ENCODE measurements around the gene SLC12A7. TPM values are rescaled to one million over a fixed set of nuclear protein-coding genes. Genes with fewer than 3 reads are reported as not detected.

SLC12A7 gene
- total RNA-seq, 1 experiment from 2014 or later = 12.0 TPM

DNA sequence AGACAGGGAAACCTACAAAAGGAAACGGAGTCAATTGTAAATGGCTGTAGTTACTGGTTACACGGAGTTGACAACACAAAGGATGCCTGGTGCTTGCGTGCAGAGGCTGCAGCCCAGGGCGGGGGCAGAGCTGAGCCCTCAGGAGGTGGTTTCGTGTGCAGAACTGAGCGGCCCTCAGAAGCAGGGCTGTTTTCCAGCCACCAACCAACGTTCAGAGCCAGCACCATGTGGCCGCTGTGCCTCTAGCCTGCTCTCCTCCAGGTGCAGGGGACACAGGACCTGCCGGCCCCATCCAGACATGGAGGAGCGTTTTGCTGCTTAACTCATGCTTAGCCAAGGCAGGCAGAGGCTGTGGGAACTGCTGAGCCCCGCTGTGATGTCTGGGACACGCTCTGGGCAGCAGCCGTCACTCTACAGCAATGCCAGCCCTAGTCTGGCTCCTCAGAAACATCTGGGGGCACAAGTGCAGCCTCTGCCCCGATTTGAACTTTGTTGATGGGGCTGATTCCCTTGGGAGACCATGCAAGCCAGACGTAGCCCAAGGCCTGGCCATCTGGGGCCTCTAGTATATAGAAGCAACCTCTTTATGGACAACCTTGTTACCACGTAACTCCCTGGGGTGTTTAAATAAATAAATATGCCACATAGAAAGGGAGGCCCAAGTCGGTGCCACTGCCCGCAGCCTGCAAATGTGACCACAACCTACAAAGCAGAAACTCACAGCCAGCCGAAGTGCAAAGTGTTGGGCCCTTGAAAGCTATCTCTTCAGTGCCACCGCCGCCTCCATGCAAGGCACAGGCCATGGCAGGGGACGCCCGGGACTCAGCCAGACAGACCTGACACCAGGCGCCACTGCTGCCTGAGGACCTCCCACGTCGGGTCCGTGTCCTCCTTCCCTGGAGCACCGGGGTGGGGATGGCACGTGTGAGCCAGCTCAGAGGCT, 61.2 kb downstream of the SLC12A7 start:
- Histone ChIP-seq H3K4me3 (no peak overlapping the region), H3K9me3 (replicated peaks) (no peaks in the 10 kb centered on the region), H3K27ac (no peak overlapping the region), H3K36me3 (no peaks in the 10 kb centered on the region), H3K27me3 (no peaks in the 10 kb centered on the region), H3K4me1 (no peaks in the 10 kb centered on the region)
- DNase-seq = no peak

- DNase-seq = no peak
- Histone ChIP-seq H3K4me3 (no peak overlapping the region), H3K27me3 (no peaks in the 10 kb centered on the region), H3K27ac (no peak overlapping the region), H3K4me1 (no peaks in the 10 kb centered on the region), H3K9me3 (replicated peaks) (no peaks in the 10 kb centered on the region), H3K36me3 (no peaks in the 10 kb centered on the region)
These were observed 62.7 kb downstream of the SLC12A7 start for GRCh38 chr5:1048861-1049838.

GRCh38 chr5:1048162-1048721, 63.6 kb downstream of the SLC12A7 start:
- no peak for DNase-seq
- no peak overlapping the region for H3K27ac ChIP-seq
- no peaks in the 10 kb centered on the region for H3K36me3 ChIP-seq
- no peak overlapping the region for H3K4me3 ChIP-seq
- no peaks in the 10 kb centered on the region for H3K27me3 ChIP-seq
- no peaks in the 10 kb centered on the region for H3K9me3 ChIP-seq (replicated peaks)
- no peaks in the 10 kb centered on the region for H3K4me1 ChIP-seq

DNA sequence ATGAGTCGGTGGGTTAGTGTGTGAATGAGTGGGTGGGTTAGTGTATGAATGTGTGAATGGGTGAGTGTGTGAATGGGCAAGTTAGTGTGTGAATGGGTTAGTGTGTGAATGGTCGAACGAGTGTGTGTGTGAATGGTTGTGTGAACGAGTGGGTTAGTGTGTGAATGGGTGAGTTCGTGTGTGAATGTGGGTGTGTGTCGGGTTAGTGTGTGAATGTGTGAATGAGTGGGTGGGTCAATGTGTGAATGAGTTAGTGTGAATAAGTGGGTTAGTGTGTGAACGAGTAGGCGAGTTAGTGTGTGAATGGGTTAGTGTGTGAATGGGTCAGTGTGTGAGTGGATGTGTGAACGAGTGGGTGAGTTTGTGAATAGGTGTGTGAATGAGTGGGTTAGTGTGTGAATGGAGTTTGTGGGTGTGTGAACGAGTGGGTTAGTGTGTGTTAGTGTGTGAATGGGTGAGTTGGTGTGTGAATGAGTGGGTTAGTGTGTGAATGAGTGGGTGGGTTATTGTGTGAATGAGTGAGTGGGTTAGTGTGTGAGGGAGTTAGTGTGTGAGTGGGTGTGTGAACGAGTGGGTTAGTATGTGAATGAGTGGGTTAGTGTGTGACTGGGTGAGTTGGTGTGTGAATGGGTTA, 64.4 kb downstream of the SLC12A7 start:
- no peaks in the 10 kb centered on the region for H3K4me1 ChIP-seq
- H3K36me3 ChIP-seq = no peaks in the 10 kb centered on the region
- H3K27ac ChIP-seq = no peak overlapping the region
- no peak for DNase-seq
- H3K4me3 ChIP-seq = no peak overlapping the region
- H3K9me3 ChIP-seq (replicated peaks) = no peaks in the 10 kb centered on the region
- H3K27me3 ChIP-seq = no peaks in the 10 kb centered on the region

DNA sequence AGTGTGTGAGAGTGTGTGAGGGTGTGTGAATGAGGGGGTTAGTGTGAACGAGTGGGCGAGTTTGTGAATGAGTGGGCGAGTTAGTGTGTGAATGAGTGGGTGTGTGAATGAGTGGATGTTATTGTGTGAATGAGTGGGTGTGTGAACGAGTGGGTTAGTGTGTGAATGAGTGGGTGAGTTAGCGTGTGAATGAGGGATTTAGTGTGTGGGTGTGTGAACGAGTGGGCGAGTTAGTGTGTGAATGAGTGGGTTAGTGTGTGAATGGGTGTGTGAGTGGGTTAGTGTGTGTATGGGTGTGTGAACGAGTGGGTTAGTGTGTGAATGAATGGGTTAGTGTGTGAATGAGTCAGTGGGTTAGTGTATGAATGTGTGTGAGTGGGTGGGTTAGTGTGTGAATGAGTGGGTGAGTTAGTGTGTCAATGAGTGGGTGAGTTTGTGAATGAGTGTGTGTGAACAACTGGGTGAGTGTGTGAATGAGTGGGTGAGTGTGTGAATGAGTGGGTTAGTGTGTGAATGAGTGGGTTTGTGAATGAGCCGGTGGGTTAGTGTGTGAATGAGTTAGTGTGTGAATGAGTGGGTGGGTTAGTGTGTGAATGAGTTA, 65.8 kb downstream of the SLC12A7 start:
- H3K4me3 ChIP-seq = no peak overlapping the region
- H3K27ac ChIP-seq = no peak overlapping the region
- H3K36me3 ChIP-seq = no peaks in the 10 kb centered on the region
- no peaks in the 10 kb centered on the region for H3K9me3 ChIP-seq (replicated peaks)
- no peaks in the 10 kb centered on the region for H3K27me3 ChIP-seq
- no peaks in the 10 kb centered on the region for H3K4me1 ChIP-seq
- no peak for DNase-seq

- DNase-seq = no peak
- no peak overlapping the region for H3K27ac ChIP-seq
- no peaks in the 10 kb centered on the region for H3K4me1 ChIP-seq
- no peaks in the 10 kb centered on the region for H3K36me3 ChIP-seq
- no peaks in the 10 kb centered on the region for H3K27me3 ChIP-seq
- no peak overlapping the region for H3K4me3 ChIP-seq
- H3K9me3 ChIP-seq (replicated peaks) = no peaks in the 10 kb centered on the region
These were observed 67.7 kb downstream of the SLC12A7 start for GRCh38 chr5:1044117-1044516.

- no peaks in the 10 kb centered on the region for H3K4me1 ChIP-seq
- no peaks in the 10 kb centered on the region for H3K27me3 ChIP-seq
- H3K4me3 ChIP-seq = no peak overlapping the region
- H3K27ac ChIP-seq = no peak overlapping the region
- H3K9me3 ChIP-seq (replicated peaks) = no peaks in the 10 kb centered on the region
- no peaks in the 10 kb centered on the region for H3K36me3 ChIP-seq
- no peak for DNase-seq
These were observed 68.5 kb downstream of the SLC12A7 start for GRCh38 chr5:1043327-1043726.

GRCh38 chr5:1042626-1043025, 69.2 kb downstream of the SLC12A7 start:
- Histone ChIP-seq H3K27me3 (no peaks in the 10 kb centered on the region), H3K9me3 (replicated peaks) (no peaks in the 10 kb centered on the region), H3K27ac (no peak overlapping the region), H3K36me3 (no peaks in the 10 kb centered on the region), H3K4me3 (no peak overlapping the region), H3K4me1 (no peaks in the 10 kb centered on the region)
- no peak for DNase-seq

DNA sequence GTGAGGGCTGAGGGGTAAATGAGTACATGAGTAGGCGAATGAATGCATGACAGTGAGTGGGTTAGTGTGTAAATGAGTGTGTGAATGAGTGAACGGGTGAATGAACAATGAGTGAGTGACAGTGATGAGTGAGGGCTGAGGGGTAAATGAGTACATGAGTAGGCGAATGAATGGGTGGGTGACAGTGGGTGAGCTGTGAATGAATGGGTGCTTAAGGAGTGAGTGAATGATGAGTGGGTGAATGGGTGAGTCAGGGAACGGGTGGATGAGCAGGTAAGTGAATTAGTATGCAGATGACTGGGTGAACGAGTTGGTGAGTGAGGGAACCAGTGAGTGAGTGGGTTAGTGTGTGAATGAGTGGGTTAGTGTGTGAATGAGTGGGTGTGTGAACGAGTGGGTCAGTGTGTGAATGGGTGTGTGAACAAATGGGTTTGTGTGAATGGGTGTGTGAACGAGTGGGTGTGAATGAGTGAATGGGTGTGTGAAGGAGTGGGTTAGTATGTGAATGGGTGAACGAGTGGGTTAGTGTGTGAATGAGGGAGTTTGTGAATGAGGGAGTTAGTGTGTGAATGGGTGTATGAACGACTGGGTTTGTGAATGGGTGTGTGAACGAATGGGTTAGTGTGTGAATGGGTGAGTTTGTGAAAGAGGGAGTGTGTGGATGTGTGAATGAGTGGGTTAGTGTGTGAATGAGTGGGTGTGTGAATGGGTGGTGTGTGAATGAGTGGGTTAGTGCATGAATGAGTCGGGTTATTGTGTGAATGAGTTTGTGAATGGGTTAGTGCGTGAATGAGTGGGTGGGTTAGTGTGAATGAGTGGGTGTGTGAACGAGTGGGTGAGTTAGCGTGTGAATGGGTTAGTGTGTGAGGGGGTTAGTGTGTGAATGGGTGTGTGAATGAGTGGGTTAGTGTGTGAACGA, 70.4 kb downstream of the SLC12A7 start:
- no peak overlapping the region for H3K27ac ChIP-seq
- no peaks in the 10 kb centered on the region for H3K4me1 ChIP-seq
- H3K27me3 ChIP-seq = no peaks in the 10 kb centered on the region
- DNase-seq = no peak
- no peaks in the 10 kb centered on the region for H3K36me3 ChIP-seq
- H3K9me3 ChIP-seq (replicated peaks) = no peaks in the 10 kb centered on the region
- no peak overlapping the region for H3K4me3 ChIP-seq

GRCh38 chr5:1040571-1040970, 71.3 kb downstream of the SLC12A7 start:
- no peaks in the 10 kb centered on the region for H3K36me3 ChIP-seq
- no peaks in the 10 kb centered on the region for H3K4me1 ChIP-seq
- no peak overlapping the region for H3K27ac ChIP-seq
- no peak overlapping the region for H3K4me3 ChIP-seq
- no peaks in the 10 kb centered on the region for H3K27me3 ChIP-seq
- no peak for DNase-seq
- no peaks in the 10 kb centered on the region for H3K9me3 ChIP-seq (replicated peaks)

DNA sequence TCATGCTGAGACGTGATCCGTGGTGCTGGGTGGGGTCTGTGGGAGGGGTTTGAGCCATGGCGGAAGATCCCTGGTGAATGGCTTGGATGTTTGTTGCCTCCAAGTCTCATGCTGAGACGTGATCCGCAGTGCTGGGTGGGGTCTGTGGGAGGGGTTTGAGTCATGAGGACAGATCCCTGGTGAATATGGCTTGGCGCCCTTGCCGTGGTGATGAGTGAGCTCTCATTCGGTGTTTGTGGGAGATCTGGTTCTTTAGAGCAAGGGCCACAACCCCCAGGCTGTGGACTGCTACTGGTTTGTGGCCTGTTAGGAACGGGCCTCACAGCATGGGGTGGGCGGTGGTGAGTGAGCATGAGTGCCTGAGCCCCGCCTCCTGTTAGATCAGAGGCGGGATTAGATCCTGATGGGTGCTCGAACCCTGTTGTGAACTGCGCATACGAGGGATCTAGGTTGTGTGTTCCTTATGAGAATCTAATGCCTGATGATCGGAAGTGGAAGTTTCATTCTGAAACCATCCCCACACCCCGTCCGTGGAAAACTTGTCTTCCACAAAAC, 72.1 kb downstream of the SLC12A7 start:
- no peak for DNase-seq
- Histone ChIP-seq H3K27ac (no peak overlapping the region), H3K9me3 (replicated peaks) (no peaks in the 10 kb centered on the region), H3K4me3 (no peak overlapping the region), H3K27me3 (no peaks in the 10 kb centered on the region), H3K4me1 (no peaks in the 10 kb centered on the region), H3K36me3 (no peaks in the 10 kb centered on the region)

- Histone ChIP-seq H3K9me3 (replicated peaks) (no peaks in the 10 kb centered on the region), H3K27ac (no peak overlapping the region), H3K36me3 (no peaks in the 10 kb centered on the region), H3K27me3 (no peaks in the 10 kb centered on the region), H3K4me3 (no peak overlapping the region), H3K4me1 (no peaks in the 10 kb centered on the region)
- no peak for DNase-seq
These were observed 72.7 kb downstream of the SLC12A7 start for GRCh38 chr5:1039210-1039548.

Measured in SJCRH30 (cell line).